Nephron (organoid): Measurements from ENCODE around the gene NBEAL2.

Experiments used
- H3K27ac Mint-ChIP-seq, 3 experiments: 2 replicates each; pipeline ENCODE4 v1.8.0; 2020; ENCODE audit warnings: mixed read lengths in 3 of 3, mild to moderate bottlenecking in 2 of 3, moderate library complexity in 1 of 3
- H3K27me3 Mint-ChIP-seq: 2 replicates; pipeline ENCODE4 v1.8.0; 2021; ENCODE audit warnings: low read depth, mild to moderate bottlenecking, moderate library complexity, mixed read lengths
- H3K36me3 Mint-ChIP-seq: 2 replicates; pipeline ENCODE4 v1.8.0; 2020; ENCODE audit warnings: low read depth, mixed read lengths
- H3K4me1 Mint-ChIP-seq: 2 replicates; pipeline ENCODE4 v1.8.0; 2020; ENCODE audit warnings: mixed read lengths
- H3K4me3 Mint-ChIP-seq, 3 experiments: 2 replicates each; pipeline ENCODE4 v1.8.0; 2020; ENCODE audit warnings: mild to moderate bottlenecking in 3 of 3, mixed read lengths in 3 of 3, moderate library complexity in 2 of 3
- H3K9me3 Mint-ChIP-seq: 2 replicates; pipeline ENCODE4 v1.8.0; 2020; ENCODE audit warnings: mixed read lengths
- CTCF ChIP-seq, 3 experiments: fragments of 200-600 bp; sonication (generic); IDR thresholded peaks; one replicate each; pipeline ENCODE4 v1.5.0; 2021; ENCODE audit warnings: antibody characterized with exemption in 3 of 3; ENCODE audit not compliant: unreplicated experiment in 3 of 3

Gene NBEAL2

GRCh38 chr3:46932455-46933225 is 46.8 kb upstream of the NBEAL2 start:
- Mint-ChIP-seq H3K9me3 (no peaks in the 10 kb centered on the region), H3K27me3 (no peaks in the 10 kb centered on the region), H3K4me1 (peaks cover 62% of the 10 kb centered on the region), H3K4me3 (no peak overlapping the region), H3K27ac (peak overlapping the region; percentile 74 to 93 (median 83)), H3K36me3 (peaks cover 27% of the 10 kb centered on the region)
- TF ChIP-seq CTCF (IDR thresholded peaks at IDR 0.05; ENCODE audit: unreplicated experiment in 3 of 3) = no peak

- peaks cover 62% of the 10 kb centered on the region for H3K4me1 Mint-ChIP-seq
- peak overlapping the region in 2 of 3 experiments; percentile 26 to 66 for H3K27ac Mint-ChIP-seq
- TF ChIP-seq CTCF (IDR thresholded peaks at IDR 0.05; ENCODE audit: unreplicated experiment in 3 of 3) = no peak
- no peaks in the 10 kb centered on the region for H3K9me3 Mint-ChIP-seq
- H3K36me3 Mint-ChIP-seq = peaks cover 31% of the 10 kb centered on the region
- H3K4me3 Mint-ChIP-seq = no peak overlapping the region
- no peaks in the 10 kb centered on the region for H3K27me3 Mint-ChIP-seq
These were observed 46.2 kb upstream of the NBEAL2 start for GRCh38 chr3:46933261-46933660.

- no peaks in the 10 kb centered on the region for H3K9me3 Mint-ChIP-seq
- no peaks in the 10 kb centered on the region for H3K27me3 Mint-ChIP-seq
- peaks cover 57% of the 10 kb centered on the region for H3K4me1 Mint-ChIP-seq
- no peak overlapping the region for H3K4me3 Mint-ChIP-seq
- H3K27ac Mint-ChIP-seq = peak overlapping the region in 2 of 3 experiments; percentile 42 to 52
- TF ChIP-seq CTCF (IDR thresholded peaks at IDR 0.05; ENCODE audit: unreplicated experiment in 3 of 3) = no peak
- peaks cover 28% of the 10 kb centered on the region for H3K36me3 Mint-ChIP-seq
These were observed 45.4 kb upstream of the NBEAL2 start for GRCh38 chr3:46934072-46934471.

- Mint-ChIP-seq H3K9me3 (no peaks in the 10 kb centered on the region), H3K27ac (peak overlapping the region; percentile 52 to 92 (median 79)), H3K36me3 (peaks cover 29% of the 10 kb centered on the region), H3K27me3 (no peaks in the 10 kb centered on the region), H3K4me1 (peaks cover 61% of the 10 kb centered on the region), H3K4me3 (no peak overlapping the region)
- TF ChIP-seq CTCF (IDR thresholded peaks at IDR 0.05; ENCODE audit: unreplicated experiment in 3 of 3) = no peak
These were observed 44.8 kb upstream of the NBEAL2 start for GRCh38 chr3:46934498-46935167.

- peak overlapping the region; percentile 79 to 92 (median 85) for H3K27ac Mint-ChIP-seq
- peaks cover 67% of the 10 kb centered on the region for H3K4me1 Mint-ChIP-seq
- no peak overlapping the region for H3K4me3 Mint-ChIP-seq
- H3K9me3 Mint-ChIP-seq = no peaks in the 10 kb centered on the region
- H3K27me3 Mint-ChIP-seq = no peaks in the 10 kb centered on the region
- peaks cover 35% of the 10 kb centered on the region for H3K36me3 Mint-ChIP-seq
- peak in 2 of 3 experiments; percentile 40 to 41 for TF ChIP-seq CTCF (IDR thresholded peaks at IDR 0.05; ENCODE audit: unreplicated experiment in 3 of 3)
These were observed 44.2 kb upstream of the NBEAL2 start for GRCh38 chr3:46935168-46935858.
